ENCODE measurements around the gene SAA4. TPM values are rescaled to one million over a fixed set of nuclear protein-coding genes. Genes with fewer than 3 reads are reported as not detected.

The SAA4 gene
- total and polyA plus RNA-seq, 9 of the 15 experiments (the other 6 are each of a cell fraction or from before 2014, with no cell fraction given) = not detected

GRCh38 chr11:18243783-18244362 lies 7.3 kb upstream of the SAA4 start:
- H2AFZ ChIP-seq (ENCODE audit: low read depth, low read length) = peak overlapping the region; percentile 18; the same call in 1 of the 2 replicates
- in situ Hi-C loops (cut with MboI) = loop anchor here (10.0 kb wide), 1 partner anchor 491 kb away; no protein-coding TSS in a partner anchor
- 0% methylated on average over 1 of the region's 1 CpG for WGBS (ENCODE audit: insufficient coverage, low coverage, missing lambda C conversion rate)
- TF ChIP-seq RCOR1 (IDR thresholded peaks at IDR 0.05; ENCODE audit: borderline replicate concordance in 1 of 2, low read depth in 2 of 2, low read length in 2 of 2) (peak in 1 of 2 experiments; percentile 59; a peak in 1 of 4 replicates), CC2D1A (IDR thresholded peaks at IDR 0.05) (0 out of 2 replicates have a peak, but pooled peaks have one; percentile 26), REST (IDR thresholded peaks at IDR 0.05; ENCODE audit: borderline replicate concordance) (peak; percentile 45; the same call in 1 of the 2 replicates), REST (CRISPR knock-in tag; IDR thresholded peaks at IDR 0.05; ENCODE audit: low read depth) (no peak), STAG1 (CRISPR knock-in tag; IDR thresholded peaks at IDR 0.05; ENCODE audit: borderline replicate concordance) (peak; percentile 44; the same call in 1 of the 2 replicates), GABPB2 (CRISPR knock-in tag; conservative IDR thresholded peaks at IDR 0.05) (no peak), MYC (IDR thresholded peaks at IDR 0.05; ENCODE audit: low read depth, low read length) (0 out of 2 replicates have a peak, but pooled peaks have one; percentile 15), MYC (CRISPR knock-in tag; IDR thresholded peaks at IDR 0.05; ENCODE audit: borderline replicate concordance, low read depth) (no peak)
- TF ChIP-seq, protein P1, sequence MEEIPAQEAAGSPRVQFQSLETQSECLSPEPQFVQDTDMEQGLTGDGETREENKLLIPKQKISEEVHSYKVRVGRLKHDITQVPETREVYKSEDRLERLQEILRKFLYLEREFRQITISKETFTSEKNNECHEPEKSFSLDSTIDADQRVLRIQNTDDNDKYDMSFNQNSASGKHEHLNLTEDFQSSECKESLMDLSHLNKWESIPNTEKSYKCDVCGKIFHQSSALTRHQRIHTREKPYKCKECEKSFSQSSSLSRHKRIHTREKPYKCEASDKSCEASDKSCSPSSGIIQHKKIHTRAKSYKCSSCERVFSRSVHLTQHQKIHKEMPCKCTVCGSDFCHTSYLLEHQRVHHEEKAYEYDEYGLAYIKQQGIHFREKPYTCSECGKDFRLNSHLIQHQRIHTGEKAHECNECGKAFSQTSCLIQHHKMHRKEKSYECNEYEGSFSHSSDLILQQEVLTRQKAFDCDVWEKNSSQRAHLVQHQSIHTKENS (CRISPR knock-in tag; IDR thresholded peaks at IDR 0.05) = no peak
- TF ChIP-seq, protein P2, sequence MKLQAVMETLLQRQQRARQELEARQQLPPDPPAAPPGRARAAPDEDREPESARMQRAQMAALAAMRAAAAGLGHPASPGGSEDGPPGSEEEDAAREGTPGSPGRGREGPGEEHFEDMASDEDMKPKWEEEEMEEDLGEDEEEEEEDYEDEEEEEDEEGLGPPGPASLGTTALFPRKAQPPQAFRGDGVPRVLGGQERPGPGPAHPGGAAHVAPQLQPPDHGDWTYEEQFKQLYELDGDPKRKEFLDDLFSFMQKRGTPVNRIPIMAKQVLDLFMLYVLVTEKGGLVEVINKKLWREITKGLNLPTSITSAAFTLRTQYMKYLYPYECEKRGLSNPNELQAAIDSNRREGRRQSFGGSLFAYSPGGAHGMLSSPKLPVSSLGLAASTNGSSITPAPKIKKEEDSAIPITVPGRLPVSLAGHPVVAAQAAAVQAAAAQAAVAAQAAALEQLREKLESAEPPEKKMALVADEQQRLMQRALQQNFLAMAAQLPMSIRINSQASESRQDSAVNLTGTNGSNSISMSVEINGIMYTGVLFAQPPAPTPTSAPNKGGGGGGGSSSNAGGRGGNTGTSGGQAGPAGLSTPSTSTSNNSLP (IDR thresholded peaks at IDR 0.05; ENCODE audit: borderline replicate concordance, low read depth, low read length) = no peak

More at GRCh38 chr11:18243783-18244362, 7.3 kb upstream of the SAA4 start:
- no peaks in the 10 kb centered on the region for H3K36me3 ChIP-seq (ENCODE audit: control insufficient read depth, insufficient read depth, low read length)
- ATAC-seq (peak; percentile 82), FAIRE-seq (peak; percentile 93), DNase-seq (ENCODE audit: extremely low read depth in 1 of 4, low spot score in 3 of 4) (peak; percentile 61 to 80 (median 66))
- ChIA-PET CTCF (ENCODE audit: low intra/inter-chr PET ratio) (interaction anchor here (0.5 to 1.0 kb wide), 4 partner anchors 296 to 645 kb away, joined by 3 to 6 read pairs (median 3); no protein-coding TSS in a partner anchor), POLR2A (interaction anchor here (0.7 to 1.1 kb wide), 5 partner anchors 13 to 407 kb away, joined by 3 to 5 read pairs (median 3); partner anchors contain the start of gene SAAL1)
- H3K9ac ChIP-seq (ENCODE audit: insufficient read depth in 1 of 2, low read depth in 2 of 2, low read length in 2 of 2) = no peak overlapping the region
- H3K9me1 ChIP-seq (ENCODE audit: control insufficient read depth, insufficient read depth, low read length) = no peaks in the 10 kb centered on the region
- H3K79me2 ChIP-seq (ENCODE audit: control insufficient read depth, insufficient read depth, low read length) = no peaks in the 10 kb centered on the region
- no peak overlapping the region for H3K4me2 ChIP-seq (ENCODE audit: insufficient read depth, low read length)
- no peaks in the 10 kb centered on the region for H3K9me3 ChIP-seq (replicated peaks; ENCODE audit: control insufficient read depth, insufficient read depth, low read depth, low read length)
- no peak overlapping the region for H3K4me3 ChIP-seq
- no TSS peak for BruUV-seq (replicated peaks)
- intact Hi-C loops (cut with micrococcal nuclease) = loop anchor here (1.0 to 10.0 kb wide), 2 partner anchors 407 to 491 kb away; no protein-coding TSS in a partner anchor
- H3K27me3 ChIP-seq (ENCODE audit: control insufficient read depth in 2 of 2, insufficient read depth in 2 of 2, low read length in 2 of 2) = peaks cover 5 to 8% of the 10 kb centered on the region in 2 experiments; a peak in 3 of 5 replicates
- H4K20me1 ChIP-seq (replicated peaks; ENCODE audit: control insufficient read depth, insufficient read depth, low read length) = no peaks in the 10 kb centered on the region
- no peak overlapping the region for H3K27ac ChIP-seq (ENCODE audit: extremely low read depth, low read depth, low read length)
- H3K4me1 ChIP-seq (replicated peaks in 1 of 2; ENCODE audit: control insufficient read depth in 2 of 2, insufficient read depth in 2 of 2, low read length in 2 of 2) = no peaks in the 10 kb centered on the region

Measured in K562 (cell line).